ENCODE data around the gene DDX17.

DNA sequence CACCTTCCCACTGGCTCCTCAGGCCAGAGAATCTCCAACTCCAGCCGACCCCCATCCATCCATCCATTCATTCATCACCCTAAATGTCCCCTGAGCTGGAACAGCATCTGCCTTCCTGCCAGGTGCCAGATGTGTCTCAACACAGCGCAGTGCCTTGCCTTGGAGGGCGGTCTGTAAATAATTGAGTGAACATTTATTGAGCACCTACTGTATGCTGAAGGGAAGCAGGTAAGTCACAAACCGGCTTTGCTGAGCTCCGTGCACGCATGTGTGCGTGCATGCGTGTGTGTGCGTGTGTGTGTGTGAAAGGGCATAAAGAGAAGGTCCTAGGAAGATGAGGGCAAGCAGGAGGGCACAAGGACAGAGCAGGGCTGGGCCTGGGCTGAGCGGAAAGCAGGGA is 61.3 kb downstream of the DDX17 start:
- no peak for TF ChIP-seq BACH1 (IDR thresholded peaks at IDR 0.05; ENCODE audit: borderline replicate concordance)
- no peak for TF ChIP-seq POLR2AphosphoS5 (IDR thresholded peaks at IDR 0.05; ENCODE audit: low read length)
- TF ChIP-seq EP300 (IDR thresholded peaks at IDR 0.05; ENCODE audit: borderline replicate concordance in 1 of 2, control insufficient read depth in 1 of 2, low read depth in 2 of 2, low read length in 2 of 2): no peak
- TF ChIP-seq IRF4 (IDR thresholded peaks at IDR 0.05; ENCODE audit: low read depth, low read length): no peak
